Measurements from ENCODE around the gene JAM3. TPM values are rescaled to one million over a fixed set of nuclear protein-coding genes. Genes with fewer than 3 reads are reported as not detected.
"Not testable (repeated sequence)": the region's sequence is repeated elsewhere in the genome, so short reads cannot be mapped to it uniquely, and the experiment has no call there.

The JAM3 gene
- total RNA-seq, 4 donors from 2014 or later: 13.3 to 36.0 (median 16.8) TPM

GRCh38 chr11:134097166-134097565, 28.3 kb downstream of the JAM3 start:
- no peaks in the 10 kb centered on the region for H3K27me3 ChIP-seq
- no peaks in the 10 kb centered on the region for H3K4me1 ChIP-seq
- intact Hi-C loops (cut with DNase I): no loop called here
- H3K36me3 ChIP-seq: no peaks in the 10 kb centered on the region
- no peak overlapping the region for H3K4me3 ChIP-seq (replicated peaks in 1 of 3)
- TF ChIP-seq CTCF (IDR thresholded peaks at IDR 0.05): no peak
- no peak for TF ChIP-seq POLR2A (IDR thresholded peaks at IDR 0.05)
- 93 to 94% methylated on average over 3 of the region's 3 CpGs for WGBS, 2 donors
- DNase-seq: no peak
- H3K9me3 ChIP-seq: no peaks in the 10 kb centered on the region
- no peak overlapping the region for H3K27ac ChIP-seq

DNA sequence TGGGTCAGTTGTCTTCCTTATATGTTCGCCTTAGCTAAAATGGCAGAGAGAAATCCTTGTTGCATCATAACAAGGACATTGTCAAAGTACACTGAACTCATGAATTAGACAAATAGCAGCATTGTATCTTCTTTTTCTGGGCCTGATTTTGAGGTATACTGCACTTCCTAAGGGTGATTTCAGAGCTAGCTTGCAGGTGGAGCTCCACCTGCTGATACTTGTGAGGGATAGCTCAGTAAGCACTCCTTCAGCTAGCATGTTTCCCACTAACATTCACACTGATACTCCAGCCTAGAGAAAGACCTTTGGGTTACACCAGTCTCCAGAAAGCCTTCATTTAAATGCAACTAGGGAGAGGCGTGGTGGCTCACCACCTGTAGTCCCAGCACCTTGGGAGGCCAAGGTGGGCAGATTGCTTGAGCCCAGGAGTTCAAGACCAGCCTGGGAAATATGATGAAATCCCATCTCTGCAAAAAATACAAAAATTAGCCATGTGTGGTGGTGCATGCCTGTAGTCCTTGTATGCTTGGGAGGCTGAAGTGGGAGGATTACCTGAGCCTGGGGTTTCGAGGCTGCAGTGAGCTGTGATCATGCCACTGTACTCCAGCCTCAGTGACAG, 29.8 kb downstream of the JAM3 start:
- WGBS, 2 donors: 77 to 93% methylated on average over 3 of the region's 3 CpGs
- no peak for DNase-seq
- Histone ChIP-seq H3K4me1 (no peaks in the 10 kb centered on the region), H3K27ac (no peak overlapping the region), H3K9me3 (no peaks in the 10 kb centered on the region), H3K36me3 (no peaks in the 10 kb centered on the region), H3K27me3 (no peaks in the 10 kb centered on the region), H3K4me3 (replicated peaks in 1 of 3) (no peak overlapping the region)
- TF ChIP-seq CTCF (IDR thresholded peaks at IDR 0.05) (peak in 1 of 6 experiments; percentile 27), POLR2A (IDR thresholded peaks at IDR 0.05) (no peak)
- intact Hi-C loops (cut with DNase I): no loop called here

GRCh38 chr11:134100171-134100570, 31.3 kb downstream of the JAM3 start:
- Histone ChIP-seq H3K27ac (no peak overlapping the region), H3K27me3 (no peaks in the 10 kb centered on the region), H3K9me3 (no peaks in the 10 kb centered on the region), H3K4me1 (no peaks in the 10 kb centered on the region), H3K36me3 (no peaks in the 10 kb centered on the region), H3K4me3 (replicated peaks in 1 of 3) (no peak overlapping the region)
- no peak for DNase-seq
- TF ChIP-seq POLR2A (IDR thresholded peaks at IDR 0.05) (no peak), CTCF (IDR thresholded peaks at IDR 0.05) (no peak)
- intact Hi-C loops (cut with DNase I): no loop called here
- WGBS, 2 donors: 89 to 90% methylated on average over 2 of the region's 2 CpGs

DNA sequence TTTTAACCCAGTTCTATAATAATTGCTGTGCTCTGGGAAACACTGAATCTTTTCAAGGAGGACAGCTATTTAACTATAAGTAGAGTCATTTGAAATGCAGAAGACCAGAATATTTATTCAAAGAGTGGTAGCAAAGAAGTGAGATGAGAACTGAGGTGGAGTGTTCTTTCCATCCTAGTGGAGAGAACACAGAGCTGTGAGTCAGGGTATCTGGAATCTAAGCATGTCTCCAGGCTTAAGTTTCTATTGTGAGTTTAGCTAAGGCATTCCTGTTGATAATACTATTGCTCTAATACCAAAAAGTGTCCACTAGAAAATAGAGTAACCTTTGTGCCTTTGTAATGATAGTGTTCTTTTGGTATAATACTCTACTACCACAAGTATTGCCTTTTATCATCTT, 32.4 kb downstream of the JAM3 start:
- no peak for TF ChIP-seq CTCF (IDR thresholded peaks at IDR 0.05)
- TF ChIP-seq POLR2A (IDR thresholded peaks at IDR 0.05): no peak
- Histone ChIP-seq H3K36me3 (no peaks in the 10 kb centered on the region), H3K27ac (no peak overlapping the region), H3K4me3 (replicated peaks in 1 of 3) (no peak overlapping the region), H3K27me3 (no peaks in the 10 kb centered on the region), H3K9me3 (no peaks in the 10 kb centered on the region), H3K4me1 (no peaks in the 10 kb centered on the region)
- no peak for DNase-seq
- intact Hi-C loops (cut with DNase I): no loop called here

DNA sequence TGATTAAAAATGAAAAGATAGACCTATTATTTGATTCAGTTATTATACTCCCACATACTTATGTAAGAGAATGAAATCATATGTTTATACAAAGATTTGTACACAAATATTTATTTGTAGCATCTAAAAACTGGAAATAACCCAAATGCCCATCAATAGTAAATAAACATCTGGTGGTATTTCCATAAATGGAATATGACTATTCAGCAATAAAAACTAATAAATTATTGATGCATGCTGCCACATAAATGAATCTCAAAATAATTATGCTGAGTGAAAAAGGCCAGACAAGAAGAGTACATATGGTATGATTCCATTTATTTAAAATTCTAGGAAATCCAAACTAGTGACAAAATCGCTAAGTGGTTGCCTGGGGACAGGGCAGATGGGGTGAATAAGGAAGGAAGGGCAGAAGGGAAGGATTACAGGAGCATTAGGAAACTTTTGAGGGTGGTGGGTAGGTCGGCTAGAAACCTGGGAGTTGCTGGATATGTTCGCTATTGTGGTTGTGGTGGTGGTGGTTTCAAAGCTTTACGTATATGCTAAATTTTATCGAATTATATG, 41.5 kb downstream of the JAM3 start:
- no peak overlapping the region for H3K27ac ChIP-seq
- no peaks in the 10 kb centered on the region for H3K36me3 ChIP-seq
- H3K27me3 ChIP-seq: no peaks in the 10 kb centered on the region
- intact Hi-C loops (cut with DNase I): no loop called here
- no peak overlapping the region for H3K4me3 ChIP-seq (replicated peaks in 1 of 3)
- no peaks in the 10 kb centered on the region for H3K9me3 ChIP-seq
- TF ChIP-seq CTCF (IDR thresholded peaks at IDR 0.05) (no peak), POLR2A (IDR thresholded peaks at IDR 0.05) (no peak)
- WGBS, 2 donors: 92 to 93% methylated on average over 5 of the region's 5 CpGs
- no peaks in the 10 kb centered on the region for H3K4me1 ChIP-seq
- DNase-seq: no peak

- H3K27me3 ChIP-seq; DNase-seq; H3K27ac ChIP-seq; intact Hi-C loops (cut with DNase I); H3K36me3 ChIP-seq; H3K9me3 ChIP-seq; H3K4me3 ChIP-seq (replicated peaks in 1 of 3); H3K4me1 ChIP-seq: not testable (repeated sequence)
- 91 to 100% methylated on average over 1 of the region's 1 CpG for WGBS, 2 donors
Measured at GRCh38 chr11:134113787-134114186, 44.9 kb downstream of the JAM3 start.
